ENCODE results near the gene KIF19. TPM values are rescaled to one million over a fixed set of nuclear protein-coding genes. Genes with fewer than 3 reads are reported as not detected.

KIF19 gene
- total RNA-seq, 1 experiment from 2014 or later = not detected

- no peak overlapping the region for H3K27ac ChIP-seq (ENCODE audit: low read length)
- no peaks in the 10 kb centered on the region for H3K9me2 ChIP-seq (replicated peaks; ENCODE audit: low read length)
- H3K79me2 ChIP-seq (ENCODE audit: low read length) = no peaks in the 10 kb centered on the region
- no peak overlapping the region for H3K9ac ChIP-seq (ENCODE audit: low read length)
- peaks cover 44% of the 10 kb centered on the region for H3K27me3 ChIP-seq (ENCODE audit: low read length)
- no peaks in the 10 kb centered on the region for H3K36me3 ChIP-seq (ENCODE audit: low read depth, low read length)
- H3K4me2 ChIP-seq (ENCODE audit: low read length) = no peak overlapping the region
- H3F3A ChIP-seq (ENCODE audit: low read length, unreplicated experiment) = no peaks in the 10 kb centered on the region
- DNase-seq (no peak), ATAC-seq (no peak)
- H4K20me1 ChIP-seq (ENCODE audit: low read length) = no peaks in the 10 kb centered on the region
- peaks cover 6% of the 10 kb centered on the region; the same call in 1 of the 2 replicates for H3K9me3 ChIP-seq (ENCODE audit: low read length)
- intact Hi-C loops (cut with micrococcal nuclease) = no loop called here
- ChIA-PET POLR2A (ENCODE audit: unreplicated experiment) (no interaction called here), CTCF (no interaction called here)
- TF ChIP-seq EZH2phosphoT487 (IDR thresholded peaks at IDR 0.05; ENCODE audit: borderline replicate concordance, low read length) = no peak
- no peak for TF ChIP-seq EZH2 (IDR thresholded peaks at IDR 0.05; ENCODE audit: low read length, unreplicated experiment)
- no peak for TF ChIP-seq CTCF (conservative IDR thresholded peaks at IDR 0.05; ENCODE audit: low read depth, low read length)
- no TSS peak for BruUV-seq (replicated peaks)
- H3K4me3 ChIP-seq (ENCODE audit: low read length) = no peak overlapping the region
- H2AFZ ChIP-seq (ENCODE audit: low read length) = no peak overlapping the region
- H3K4me1 ChIP-seq (ENCODE audit: insufficient read depth, low read length) = no peaks in the 10 kb centered on the region
Measured at GRCh38 chr17:74317071-74317470, 9.0 kb upstream of the KIF19 start.

DNA sequence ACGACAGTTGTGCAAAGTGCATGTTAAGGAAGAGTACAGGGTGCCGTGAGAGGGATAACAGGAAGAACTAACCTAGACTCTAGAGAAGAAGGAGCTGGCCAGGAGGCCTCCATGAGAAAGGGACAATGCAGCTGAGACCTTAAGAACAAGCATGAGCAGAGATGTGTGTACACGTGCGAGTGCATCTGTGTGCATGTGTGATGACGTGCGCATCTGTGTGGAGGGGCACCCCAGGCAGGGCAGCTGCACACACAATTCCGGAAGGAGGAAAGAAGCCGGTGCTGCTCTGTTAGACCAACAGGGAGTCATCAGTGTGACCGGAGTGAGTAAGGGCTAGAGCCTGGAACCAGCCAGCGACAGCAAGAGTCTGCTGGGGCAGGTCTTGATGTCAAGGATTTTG lies 7.6 kb upstream of the KIF19 start:
- Histone ChIP-seq H3K4me1 (ENCODE audit: insufficient read depth, low read length) (no peaks in the 10 kb centered on the region), H3F3A (ENCODE audit: low read length, unreplicated experiment) (no peaks in the 10 kb centered on the region), H3K36me3 (ENCODE audit: low read depth, low read length) (no peaks in the 10 kb centered on the region), H3K4me3 (ENCODE audit: low read length) (no peak overlapping the region), H3K27ac (ENCODE audit: low read length) (no peak overlapping the region), H3K79me2 (ENCODE audit: low read length) (no peaks in the 10 kb centered on the region), H3K9me2 (replicated peaks; ENCODE audit: low read length) (no peaks in the 10 kb centered on the region), H4K20me1 (ENCODE audit: low read length) (no peaks in the 10 kb centered on the region), H3K4me2 (ENCODE audit: low read length) (no peak overlapping the region), H3K9ac (ENCODE audit: low read length) (no peak overlapping the region), H3K9me3 (ENCODE audit: low read length) (no peaks in the 10 kb centered on the region), H2AFZ (ENCODE audit: low read length) (no peak overlapping the region), H3K27me3 (ENCODE audit: low read length) (peaks cover 43% of the 10 kb centered on the region)
- POLR2A ChIA-PET (ENCODE audit: unreplicated experiment) = no interaction called here
- BruUV-seq (replicated peaks) = no TSS peak
- no peak for ATAC-seq
- TF ChIP-seq CTCF (conservative IDR thresholded peaks at IDR 0.05; ENCODE audit: low read depth, low read length) (no peak), EZH2phosphoT487 (IDR thresholded peaks at IDR 0.05; ENCODE audit: borderline replicate concordance, low read length) (no peak), EZH2 (IDR thresholded peaks at IDR 0.05; ENCODE audit: low read length, unreplicated experiment) (no peak)
- CTCF ChIA-PET = no interaction called here
- intact Hi-C loops (cut with micrococcal nuclease) = no loop called here
- DNase-seq = no peak

DNA sequence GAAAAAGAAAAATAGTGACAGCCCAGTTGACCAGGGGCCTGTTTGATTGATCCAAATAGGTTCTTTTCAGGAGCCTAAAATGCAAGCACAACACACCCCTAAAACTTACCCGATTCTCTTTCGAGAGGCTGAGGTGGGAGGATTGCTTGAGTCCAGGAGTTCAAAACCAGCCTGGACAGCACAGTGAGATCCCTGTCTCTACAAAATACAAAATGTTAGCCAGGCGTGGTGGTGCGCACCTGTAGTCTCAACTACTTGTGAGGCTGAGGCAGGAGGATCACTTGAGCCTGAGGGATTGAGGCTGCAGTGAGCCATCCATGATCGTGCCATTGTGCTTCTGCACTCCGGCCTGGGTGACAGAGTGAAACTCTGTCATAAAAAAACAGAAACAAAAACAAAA lies 1.5 kb upstream of the KIF19 start:
- Histone ChIP-seq H3K36me3 (ENCODE audit: low read depth, low read length) (no peaks in the 10 kb centered on the region), H3K27me3 (ENCODE audit: low read length) (peaks cover 61% of the 10 kb centered on the region), H3K4me3 (ENCODE audit: low read length) (no peak overlapping the region), H4K20me1 (ENCODE audit: low read length) (no peaks in the 10 kb centered on the region), H3F3A (ENCODE audit: low read length, unreplicated experiment) (no peaks in the 10 kb centered on the region), H3K4me1 (ENCODE audit: insufficient read depth, low read length) (no peaks in the 10 kb centered on the region), H3K9me2 (replicated peaks; ENCODE audit: low read length) (no peaks in the 10 kb centered on the region), H2AFZ (ENCODE audit: low read length) (no peak overlapping the region), H3K9ac (ENCODE audit: low read length) (no peak overlapping the region), H3K9me3 (ENCODE audit: low read length) (no peaks in the 10 kb centered on the region), H3K79me2 (ENCODE audit: low read length) (no peaks in the 10 kb centered on the region), H3K27ac (ENCODE audit: low read length) (no peak overlapping the region), H3K4me2 (ENCODE audit: low read length) (no peak overlapping the region)
- ATAC-seq (no peak), DNase-seq (no peak)
- no TSS peak for BruUV-seq (replicated peaks)
- POLR2A ChIA-PET (ENCODE audit: unreplicated experiment) = no interaction called here
- intact Hi-C loops (cut with micrococcal nuclease) = no loop called here
- TF ChIP-seq EZH2phosphoT487 (IDR thresholded peaks at IDR 0.05; ENCODE audit: borderline replicate concordance, low read length) (no peak), CTCF (conservative IDR thresholded peaks at IDR 0.05; ENCODE audit: low read depth, low read length) (no peak), EZH2 (IDR thresholded peaks at IDR 0.05; ENCODE audit: low read length, unreplicated experiment) (no peak)
- CTCF ChIA-PET = no interaction called here
